ENCODE measurements around the gene PRKRA.
"Not testable (repeated sequence)": the region's sequence is repeated elsewhere in the genome, so short reads cannot be mapped to it uniquely, and the experiment has no call there.

PRKRA gene

DNA sequence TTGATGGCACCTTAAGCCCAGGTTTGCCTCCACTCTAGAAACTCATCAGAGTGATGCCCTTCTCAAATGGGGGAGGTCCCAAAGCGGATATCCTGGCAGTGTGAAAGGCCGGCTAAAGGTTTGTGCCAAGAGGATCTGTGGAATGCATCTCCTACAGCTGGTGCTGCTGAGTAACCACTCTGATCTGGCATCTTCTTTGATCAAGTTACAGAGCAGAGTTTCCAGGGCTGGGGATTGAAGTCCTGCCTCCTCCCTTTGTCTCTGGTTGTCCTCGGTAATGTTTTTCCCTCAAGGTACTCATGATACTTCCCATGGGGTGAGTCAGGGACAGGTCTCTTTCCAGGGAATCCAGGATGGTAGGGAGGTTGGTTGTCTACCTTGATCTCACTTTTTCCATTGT lies 24.6 kb downstream of the PRKRA start:
- no peak overlapping the region for H3K27ac ChIP-seq (ENCODE audit: low read depth, low read length)
- H2AFZ ChIP-seq (ENCODE audit: low read depth, low read length, severe bottlenecking): no peak overlapping the region
- H3K9me2 ChIP-seq (replicated peaks; ENCODE audit: insufficient read depth, low read length): no peaks in the 10 kb centered on the region
- H3K9me3 ChIP-seq (ENCODE audit: insufficient read depth, low read length): no peaks in the 10 kb centered on the region
- H3K9ac ChIP-seq (ENCODE audit: low read length): no peak overlapping the region
- no peaks in the 10 kb centered on the region for H3F3A ChIP-seq (ENCODE audit: insufficient read depth)
- no peaks in the 10 kb centered on the region for H3K79me2 ChIP-seq (ENCODE audit: insufficient read depth, low read length)
- peaks cover 13% of the 10 kb centered on the region; the same call in 1 of the 2 replicates for H3K36me3 ChIP-seq (ENCODE audit: low read length)
- TF ChIP-seq, protein P1, sequence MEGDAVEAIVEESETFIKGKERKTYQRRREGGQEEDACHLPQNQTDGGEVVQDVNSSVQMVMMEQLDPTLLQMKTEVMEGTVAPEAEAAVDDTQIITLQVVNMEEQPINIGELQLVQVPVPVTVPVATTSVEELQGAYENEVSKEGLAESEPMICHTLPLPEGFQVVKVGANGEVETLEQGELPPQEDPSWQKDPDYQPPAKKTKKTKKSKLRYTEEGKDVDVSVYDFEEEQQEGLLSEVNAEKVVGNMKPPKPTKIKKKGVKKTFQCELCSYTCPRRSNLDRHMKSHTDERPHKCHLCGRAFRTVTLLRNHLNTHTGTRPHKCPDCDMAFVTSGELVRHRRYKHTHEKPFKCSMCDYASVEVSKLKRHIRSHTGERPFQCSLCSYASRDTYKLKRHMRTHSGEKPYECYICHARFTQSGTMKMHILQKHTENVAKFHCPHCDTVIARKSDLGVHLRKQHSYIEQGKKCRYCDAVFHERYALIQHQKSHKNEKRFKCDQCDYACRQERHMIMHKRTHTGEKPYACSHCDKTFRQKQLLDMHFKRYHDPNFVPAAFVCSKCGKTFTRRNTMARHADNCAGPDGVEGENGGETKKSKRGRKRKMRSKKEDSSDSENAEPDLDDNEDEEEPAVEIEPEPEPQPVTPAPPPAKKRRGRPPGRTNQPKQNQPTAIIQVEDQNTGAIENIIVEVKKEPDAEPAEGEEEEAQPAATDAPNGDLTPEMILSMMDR (IDR thresholded peaks at IDR 0.05; ENCODE audit: insufficient read depth, low read length, poor library complexity, severe bottlenecking): no peak
- no peak for TF ChIP-seq EZH2phosphoT487 (conservative IDR thresholded peaks at IDR 0.05; ENCODE audit: low read length)
- no peak overlapping the region for H3K4me3 ChIP-seq (ENCODE audit: insufficient read depth, low read length, poor library complexity, severe bottlenecking)
- H4K20me1 ChIP-seq (ENCODE audit: low read depth, low read length): no peaks in the 10 kb centered on the region
- H3K27me3 ChIP-seq (ENCODE audit: low read length): no peaks in the 10 kb centered on the region
- H3K4me2 ChIP-seq (ENCODE audit: low read depth, low read length, poor library complexity, severe bottlenecking): no peak overlapping the region

GRCh38 chr2:178425255-178425827 lies 25.6 kb downstream of the PRKRA start:
- Histone ChIP-seq H3K79me2 (ENCODE audit: insufficient read depth, low read length) (no peaks in the 10 kb centered on the region), H3K4me2 (ENCODE audit: low read depth, low read length, poor library complexity, severe bottlenecking) (no peak overlapping the region), H3K27me3 (ENCODE audit: low read length) (no peaks in the 10 kb centered on the region), H3K9ac (ENCODE audit: low read length) (no peak overlapping the region), H2AFZ (ENCODE audit: low read depth, low read length, severe bottlenecking) (no peak overlapping the region), H3K4me3 (ENCODE audit: insufficient read depth, low read length, poor library complexity, severe bottlenecking) (no peak overlapping the region), H3K36me3 (ENCODE audit: low read length) (peaks cover 6% of the 10 kb centered on the region; the same call in 1 of the 2 replicates), H3F3A (ENCODE audit: insufficient read depth) (no peaks in the 10 kb centered on the region), H3K27ac (ENCODE audit: low read depth, low read length) (no peak overlapping the region), H3K9me2 (replicated peaks; ENCODE audit: insufficient read depth, low read length) (no peaks in the 10 kb centered on the region), H3K9me3 (ENCODE audit: insufficient read depth, low read length) (no peaks in the 10 kb centered on the region), H4K20me1 (ENCODE audit: low read depth, low read length) (no peaks in the 10 kb centered on the region)
- TF ChIP-seq EZH2phosphoT487 (conservative IDR thresholded peaks at IDR 0.05; ENCODE audit: low read length): no peak
- TF ChIP-seq, protein P1 (IDR thresholded peaks at IDR 0.05; ENCODE audit: insufficient read depth, low read length, poor library complexity, severe bottlenecking): no peak

GRCh38 chr2:178423746-178424145 lies 27.2 kb downstream of the PRKRA start:
- not testable (repeated sequence) for H3K9me2 ChIP-seq (replicated peaks; ENCODE audit: insufficient read depth, low read length); H2AFZ ChIP-seq (ENCODE audit: low read depth, low read length, severe bottlenecking); H3K4me2 ChIP-seq (ENCODE audit: low read depth, low read length, poor library complexity, severe bottlenecking); H3K9ac ChIP-seq (ENCODE audit: low read length); H3K36me3 ChIP-seq (ENCODE audit: low read length); H3K9me3 ChIP-seq (ENCODE audit: insufficient read depth, low read length); H3K27ac ChIP-seq (ENCODE audit: low read depth, low read length); H3F3A ChIP-seq (ENCODE audit: insufficient read depth); H3K79me2 ChIP-seq (ENCODE audit: insufficient read depth, low read length); H3K27me3 ChIP-seq (ENCODE audit: low read length); H4K20me1 ChIP-seq (ENCODE audit: low read depth, low read length); H3K4me3 ChIP-seq (ENCODE audit: insufficient read depth, low read length, poor library complexity, severe bottlenecking)

GRCh38 chr2:178422097-178422496 lies 28.9 kb downstream of the PRKRA start:
- TF ChIP-seq, protein P1 (IDR thresholded peaks at IDR 0.05; ENCODE audit: insufficient read depth, low read length, poor library complexity, severe bottlenecking): no peak
- no peak for TF ChIP-seq EZH2phosphoT487 (conservative IDR thresholded peaks at IDR 0.05; ENCODE audit: low read length)
- Histone ChIP-seq H3K36me3 (ENCODE audit: low read length) (no peaks in the 10 kb centered on the region), H3K9ac (ENCODE audit: low read length) (no peak overlapping the region), H3K27ac (ENCODE audit: low read depth, low read length) (no peak overlapping the region), H3K9me3 (ENCODE audit: insufficient read depth, low read length) (no peaks in the 10 kb centered on the region), H3K4me3 (ENCODE audit: insufficient read depth, low read length, poor library complexity, severe bottlenecking) (no peak overlapping the region), H3K79me2 (ENCODE audit: insufficient read depth, low read length) (no peaks in the 10 kb centered on the region), H4K20me1 (ENCODE audit: low read depth, low read length) (no peaks in the 10 kb centered on the region), H3K9me2 (replicated peaks; ENCODE audit: insufficient read depth, low read length) (no peaks in the 10 kb centered on the region), H3K27me3 (ENCODE audit: low read length) (no peaks in the 10 kb centered on the region), H3K4me2 (ENCODE audit: low read depth, low read length, poor library complexity, severe bottlenecking) (no peak overlapping the region), H2AFZ (ENCODE audit: low read depth, low read length, severe bottlenecking) (no peak overlapping the region), H3F3A (ENCODE audit: insufficient read depth) (no peaks in the 10 kb centered on the region)
